HepG2 (cell line): ENCODE measurements around the gene MAN2B2. TPM values are rescaled to one million over a fixed set of nuclear protein-coding genes. Genes with fewer than 3 reads are reported as not detected.

Experiments used
- ATAC-seq: fragments of 200-7000 bp; cut with Tn5 transposase; 3 replicates; pipeline ENCODE4 v1.9.1; 2020; ENCODE audit warnings: mild to moderate bottlenecking, moderate library complexity
- BruUV-seq: library from RNA; stranded (reverse); fragments of 400-500 nt; replicated peaks from 2 replicates; lab custom pipeline; 2021; lab: Mats Ljungman, UMichigan
- CTCF ChIA-PET: fragments of 300-600 bp; formaldehyde crosslinking; extraction: SDS; loops from one replicate; lab custom pipeline; 2021; ENCODE audit warnings: low total read pairs, inconsistent platforms, low intra/inter-chr PET ratio; lab: Yijun Ruan, JAX
- POLR2A ChIA-PET: fragments of 350-600 bp; sonication (Branson Sonifier 250); formaldehyde crosslinking; loops from one replicate; lab custom pipeline; 2020; ENCODE audit warnings: antibody characterized with exemption, inconsistent platforms; lab: Yijun Ruan, JAX
- DNase-seq: peaks from one replicate; pipeline ENCODE4 v3.0.0-alpha.2; 2015; ENCODE audit warnings: low spot score
- FAIRE-seq: peaks from 3 replicates; lab custom pipeline; 2011; peaks lifted over from hg19 to GRCh38; lab: Jason Lieb, UNC
- H2AFZ ChIP-seq: one replicate; pipeline ENCODE4 v1.6.1; 2011; ENCODE audit warnings: low read length, inconsistent platforms
- H3K27ac ChIP-seq: fragments of 300-600 bp; 3 replicates; pipeline ENCODE4 v1.8.0; 2011; ENCODE audit warnings: mixed run types, mild to moderate bottlenecking, mixed read lengths, low read length, inconsistent platforms; ENCODE audit not compliant: insufficient read depth; ENCODE audit errors: extremely low read length
- H3K27me3 ChIP-seq, 2 experiments: fragments of 200-600 bp in 1 of 2; 2 replicates in 1 of 2; 3 replicates in 1 of 2; pipeline versions ENCODE4 v1.6.0 to v1.8.0; 2011; ENCODE audit warnings: low read length in 2 of 2, mild to moderate bottlenecking in 2 of 2, moderate library complexity in 2 of 2, inconsistent platforms in 1 of 2; ENCODE audit not compliant: insufficient read depth in 2 of 2, control insufficient read depth in 1 of 2
- H3K36me3 ChIP-seq, 2 experiments: fragments of 200-600 bp in 1 of 2; replicated peaks in 1 of 2; 2 replicates in 1 of 2; 3 replicates in 1 of 2; pipeline versions ENCODE4 v1.5.1 to v1.8.0; 2011; ENCODE audit warnings: low read length in 2 of 2, inconsistent platforms in 1 of 2; ENCODE audit not compliant: insufficient read depth in 2 of 2, control insufficient read depth in 1 of 2
- H3K4me1 ChIP-seq: 2 replicates; pipeline ENCODE4 v1.5.1; 2012; ENCODE audit warnings: low read length, inconsistent platforms; ENCODE audit not compliant: insufficient read depth
- H3K4me2 ChIP-seq: 2 replicates; pipeline ENCODE4 v1.6.0; 2011; ENCODE audit warnings: low read depth, low read length, inconsistent platforms
- H3K4me3 ChIP-seq, 3 experiments: fragments of 200-600 bp in 1 of 3; sonication (generic), shearing (Covaris generic) in 1 of 3; replicated peaks in 1 of 3; 2 replicates each; pipeline ENCODE4 v1.5.1; 2011 to 2016; ENCODE audit warnings: low read length in 3 of 3, inconsistent platforms in 2 of 3, low read depth in 2 of 3, mild to moderate bottlenecking in 2 of 3, control low read depth in 1 of 3, mixed read lengths in 1 of 3; ENCODE audit not compliant: insufficient read depth in 1 of 3
- H3K79me2 ChIP-seq: one replicate; pipeline ENCODE4 v1.6.1; 2011; ENCODE audit warnings: low read length, inconsistent platforms; ENCODE audit not compliant: insufficient read depth
- H3K9ac ChIP-seq: 2 replicates; pipeline ENCODE4 v1.6.0; 2011; ENCODE audit warnings: mild to moderate bottlenecking, low read depth, low read length, inconsistent platforms; ENCODE audit not compliant: insufficient read depth
- H3K9me3 ChIP-seq: 2 replicates; pipeline ENCODE4 v1.5.1; 2012; ENCODE audit warnings: mild to moderate bottlenecking, low read length
- H4K20me1 ChIP-seq: 2 replicates; pipeline ENCODE4 v1.6.0; 2011; ENCODE audit warnings: inconsistent platforms, mild to moderate bottlenecking, low read length, moderate library complexity; ENCODE audit not compliant: insufficient read depth
- ATF3 ChIP-seq: sonication (generic); formaldehyde crosslinking; IDR thresholded peaks from 2 replicates; pipeline ENCODE4 v1.4.0; 2020; ENCODE audit warnings: missing genetic modification reagents
- DRAP1 ChIP-seq: IDR thresholded peaks from 2 replicates; pipeline ENCODE4 v1.6.1; 2016; ENCODE audit warnings: missing genetic modification reagents, missing compliant biosample characterization
- HES4 ChIP-seq: sonication (generic); formaldehyde crosslinking; IDR thresholded peaks from 2 replicates; pipeline ENCODE4 v1.9.0; 2021; ENCODE audit warnings: mild to moderate bottlenecking, missing genetic modification reagents, borderline replicate concordance
- RBFOX2 ChIP-seq: fragments of 200-400 bp; formaldehyde crosslinking; IDR thresholded peaks from 2 replicates; pipeline ENCODE4 v1.6.1; 2017; ENCODE audit warnings: low read depth, mild to moderate bottlenecking, low read length
- RNF219 ChIP-seq: sonication (generic); formaldehyde crosslinking; IDR thresholded peaks from 2 replicates; pipeline ENCODE4 v1.5.0; 2020; ENCODE audit warnings: mild to moderate bottlenecking, missing genetic modification reagents
- TEAD3 ChIP-seq: optimal IDR thresholded peaks from 2 replicates; pipeline ENCODE3; 2016; ENCODE audit warnings: borderline replicate concordance
- TFE3 ChIP-seq: IDR thresholded peaks from 2 replicates; pipeline ENCODE4 v1.6.1; 2016
- ZBED4 ChIP-seq: sonication (generic); formaldehyde crosslinking; IDR thresholded peaks from 2 replicates; pipeline ENCODE4 v1.4.0; 2020; ENCODE audit warnings: missing genetic modification reagents, borderline replicate concordance
- ZNF354B ChIP-seq: sonication (generic); formaldehyde crosslinking; IDR thresholded peaks from 2 replicates; pipeline ENCODE4 v1.8.0; 2022; ENCODE audit warnings: mild to moderate bottlenecking, missing genetic modification reagents
- ZNF543 ChIP-seq: sonication (generic); formaldehyde crosslinking; IDR thresholded peaks from 2 replicates; pipeline ENCODE4 v1.4.0; 2020; ENCODE audit warnings: mild to moderate bottlenecking, missing genetic modification reagents
- ZNF547 ChIP-seq: sonication (generic); formaldehyde crosslinking; IDR thresholded peaks from 2 replicates; pipeline ENCODE4 v1.5.1; 2020; ENCODE audit warnings: mild to moderate bottlenecking, missing genetic modification reagents
- ZNF691 ChIP-seq: sonication (generic); formaldehyde crosslinking; IDR thresholded peaks from 2 replicates; pipeline ENCODE4 v1.4.0; 2020; ENCODE audit warnings: missing genetic modification reagents, low read depth, mild to moderate bottlenecking, borderline replicate concordance
- ZSCAN12 ChIP-seq: sonication (generic); formaldehyde crosslinking; IDR thresholded peaks from 2 replicates; pipeline ENCODE4 v1.9.0; 2021; ENCODE audit warnings: mild to moderate bottlenecking, missing genetic modification reagents
- WGBS: methylation state at CpG from one replicate; pipeline ENCODE4 v1.1.6; 2017; ENCODE audit warnings: low lambda C conversion rate; 5-methylcytosine and 5-hydroxymethylcytosine counted together
- in situ Hi-C: cut with HindIII; loops from 2 replicates; pipeline ENCODE4 v1.10.0; 2017; ENCODE audit warnings: low pct_unique_long_range_greater_than_20kb; ENCODE audit not compliant: extremely low pct_ligation_motif_present
- intact Hi-C: fragments of 100-400 bp; cut with micrococcal nuclease; formaldehyde crosslinking; loops from one replicate; pipeline ENCODE4 v1.10.0; 2022; ENCODE audit not compliant: unreplicated experiment
- polyA plus RNA-seq, 8 experiments: library from polyadenylated mRNA; depleted of rRNA in 3 of 8; stranded (reverse) in 7 of 8; unstranded in 1 of 8; fragments of >200 nt; fragmentation: Illumina TruSeq in 4 of 8; extraction: Trizol in 4 of 8; gene quantifications; 2 replicates each; pipeline versions ENCODE4 v1.2.1 to v1.2.3, GENCODE V29; 2011 to 2016; ENCODE audit warnings: low read depth in 4 of 8, missing spikeins in 1 of 8, mixed read lengths in 1 of 8; ENCODE audit not compliant: insufficient read depth in 1 of 8
- total RNA-seq, 5 experiments: library from RNA; depleted of rRNA; stranded (reverse); fragments of >200 nt; fragmentation: Illumina TruSeq; extraction: Trizol; gene quantifications; 2 replicates each; pipeline ENCODE4 v1.2.3, GENCODE V29; 2016; ENCODE audit warnings: low read depth in 1 of 5

The MAN2B2 gene
- total and polyA plus RNA-seq, 2 of the 13 experiments (the other 11 are each of a cell fraction or from before 2014, with no cell fraction given), result 4.8 to 5.4 TPM

GRCh38 chr4:6568148-6568547 lies 6.8 kb upstream of the MAN2B2 start:
- Histone ChIP-seq H3K9me3 (peaks cover 4% of the 10 kb centered on the region; the same call in 1 of the 2 replicates), H3K36me3 (no peaks in the 10 kb centered on the region), H4K20me1 (0 out of 2 replicates have a peak, but pooled peaks cover 4% of the 10 kb centered on the region), H3K27me3 (peaks cover 10 to 68% of the 10 kb centered on the region in 2 experiments; a peak in 4 of 5 replicates), H2AFZ (no peak overlapping the region), H3K4me1 (no peaks in the 10 kb centered on the region), H3K4me3 (no peak overlapping the region), H3K9ac (no peak overlapping the region), H3K27ac (no peak overlapping the region), H3K4me2 (no peak overlapping the region), H3K79me2 (no peaks in the 10 kb centered on the region)
- BruUV-seq, result no TSS peak
- no peak for DNase-seq
- ChIA-PET POLR2A (no interaction called here), CTCF (no interaction called here)
- no peak for ATAC-seq
- whole genome bisulfite sequencing, result 46% methylated on average over 6 of the region's 7 CpGs
- FAIRE-seq, result no peak
- in situ Hi-C loops (loop anchor here (25.0 kb wide), 1 partner anchor 331 kb away; no protein-coding TSS in a partner anchor), intact Hi-C loops (no loop called here)
- TF ChIP-seq HES4, result no peak
- TF ChIP-seq ZBED4, result no peak
- TF ChIP-seq ZNF354B (CRISPR knock-in tag), result no peak
- TF ChIP-seq ZNF543 (CRISPR knock-in tag), result no peak
- no peak for TF ChIP-seq TFE3
- TF ChIP-seq RBFOX2, result no peak
- no peak for TF ChIP-seq ZSCAN12 (CRISPR knock-in tag)
- no peak for TF ChIP-seq ZNF691 (CRISPR knock-in tag)
- no peak for TF ChIP-seq TEAD3 (CRISPR knock-in tag)
- TF ChIP-seq ATF3, result no peak
- no peak for TF ChIP-seq ZNF547 (CRISPR knock-in tag)
- no peak for TF ChIP-seq DRAP1 (CRISPR knock-in tag)
- TF ChIP-seq RNF219 (CRISPR knock-in tag), result no peak
